HCT116 (cell line): ENCODE measurements around the gene ATG10.

Experiments
- CEBPB ChIP-seq: IDR thresholded peaks from 2 replicates; pipeline ENCODE4 v1.6.1; 2012; ENCODE audit warnings: low read depth
- ELF1 ChIP-seq: IDR thresholded peaks from 2 replicates; pipeline ENCODE4 v1.6.1; 2012; ENCODE audit warnings: low read depth, borderline replicate concordance
- EZH2 ChIP-seq: fragments of 200-600 bp; sonication (generic); IDR thresholded peaks from 2 replicates; pipeline ENCODE4 v1.6.1; 2017; ENCODE audit warnings: antibody characterized with exemption, mixed run types
- EZH2phosphoT487 ChIP-seq: fragments of 200-600 bp; IDR thresholded peaks from 2 replicates; pipeline ENCODE4 v1.6.1; 2018; ENCODE audit warnings: antibody characterized with exemption, borderline replicate concordance
- FOSL1 ChIP-seq: IDR thresholded peaks from 2 replicates; pipeline ENCODE4 v1.6.1; 2012; ENCODE audit warnings: low read depth
- JUND ChIP-seq: IDR thresholded peaks from 2 replicates; pipeline ENCODE4 v1.6.1; 2012
- POLR2A ChIP-seq: IDR thresholded peaks from 2 replicates; pipeline ENCODE4 v1.7.0; 2011; ENCODE audit warnings: borderline replicate concordance; ENCODE audit not compliant: insufficient read depth, insufficient read length; ENCODE audit errors: extremely low read depth
- POLR2AphosphoS5 ChIP-seq: IDR thresholded peaks from 2 replicates; pipeline ENCODE4 v1.6.1; 2011; ENCODE audit warnings: mild to moderate bottlenecking, low read depth, low read length, moderate library complexity
- SIN3A ChIP-seq: IDR thresholded peaks from 2 replicates; pipeline ENCODE4 v1.6.1; 2012; ENCODE audit warnings: low read depth
- SP1 ChIP-seq: IDR thresholded peaks from 2 replicates; pipeline ENCODE4 v1.6.1; 2012; ENCODE audit warnings: low read depth
- SRF ChIP-seq: IDR thresholded peaks from 2 replicates; pipeline ENCODE4 v1.6.1; 2012; ENCODE audit warnings: low read depth
- TF ChIP-seq, protein P1 (sequence below), 3 experiments: fragments of 200-600 bp in 1 of 3; sonication (generic) in 1 of 3; IDR thresholded peaks in 2 of 3; conservative IDR thresholded peaks in 1 of 3; 2 replicates each; pipeline ENCODE4 v1.5.1; 2012 to 2017; ENCODE audit warnings: low read depth in 2 of 3, low read length in 2 of 3, antibody characterized with exemption in 1 of 3, borderline replicate concordance in 1 of 3, control low read depth in 1 of 3, mild to moderate bottlenecking in 1 of 3, mixed read lengths in 1 of 3, mixed run types in 1 of 3, moderate library complexity in 1 of 3; ENCODE audit not compliant: insufficient read depth in 1 of 3

GRCh38 chr5:82154776-82155175, 183.0 kb downstream of the ATG10 start:
- TF ChIP-seq CEBPB (no peak), EZH2phosphoT487 (no peak), SRF (no peak), EZH2 (no peak), POLR2AphosphoS5 (no peak), SP1 (no peak), ELF1 (no peak), FOSL1 (no peak), POLR2A (no peak), SIN3A (no peak), JUND (no peak)
- TF ChIP-seq, protein P1, sequence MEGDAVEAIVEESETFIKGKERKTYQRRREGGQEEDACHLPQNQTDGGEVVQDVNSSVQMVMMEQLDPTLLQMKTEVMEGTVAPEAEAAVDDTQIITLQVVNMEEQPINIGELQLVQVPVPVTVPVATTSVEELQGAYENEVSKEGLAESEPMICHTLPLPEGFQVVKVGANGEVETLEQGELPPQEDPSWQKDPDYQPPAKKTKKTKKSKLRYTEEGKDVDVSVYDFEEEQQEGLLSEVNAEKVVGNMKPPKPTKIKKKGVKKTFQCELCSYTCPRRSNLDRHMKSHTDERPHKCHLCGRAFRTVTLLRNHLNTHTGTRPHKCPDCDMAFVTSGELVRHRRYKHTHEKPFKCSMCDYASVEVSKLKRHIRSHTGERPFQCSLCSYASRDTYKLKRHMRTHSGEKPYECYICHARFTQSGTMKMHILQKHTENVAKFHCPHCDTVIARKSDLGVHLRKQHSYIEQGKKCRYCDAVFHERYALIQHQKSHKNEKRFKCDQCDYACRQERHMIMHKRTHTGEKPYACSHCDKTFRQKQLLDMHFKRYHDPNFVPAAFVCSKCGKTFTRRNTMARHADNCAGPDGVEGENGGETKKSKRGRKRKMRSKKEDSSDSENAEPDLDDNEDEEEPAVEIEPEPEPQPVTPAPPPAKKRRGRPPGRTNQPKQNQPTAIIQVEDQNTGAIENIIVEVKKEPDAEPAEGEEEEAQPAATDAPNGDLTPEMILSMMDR (IDR thresholded peaks at IDR 0.05 in 2 of 3, conservative IDR thresholded peaks at IDR 0.05 in 1 of 3; ENCODE audit: borderline replicate concordance in 1 of 3, insufficient read depth in 1 of 3, low read depth in 2 of 3, low read length in 2 of 3), result no peak
